Activated naive CD8-positive, alpha-beta T cell treated with anti-CD3 and anti-CD28 coated beads, Interleukin-2, amount 50 U/mL, for 16 hours (primary cell): ENCODE measurements around the gene ADGB.
"Not testable (repeated sequence)": the region's sequence is repeated elsewhere in the genome, so short reads cannot be mapped to it uniquely, and the experiment has no call there.

Experiments used
- DNase-seq: peaks from one replicate; pipeline ENCODE4 v3.0.0-alpha.2; 2020; ENCODE audit warnings: low read depth, low spot score

The ADGB gene

GRCh38 chr6:146598772-146599405, at the start of gene ADGB:
TSS of gene ADGB (plus strand) at chr6:146598972. CDS start at chr6:146599041, 69 bp downstream.
- no peak for DNase-seq

DNA sequence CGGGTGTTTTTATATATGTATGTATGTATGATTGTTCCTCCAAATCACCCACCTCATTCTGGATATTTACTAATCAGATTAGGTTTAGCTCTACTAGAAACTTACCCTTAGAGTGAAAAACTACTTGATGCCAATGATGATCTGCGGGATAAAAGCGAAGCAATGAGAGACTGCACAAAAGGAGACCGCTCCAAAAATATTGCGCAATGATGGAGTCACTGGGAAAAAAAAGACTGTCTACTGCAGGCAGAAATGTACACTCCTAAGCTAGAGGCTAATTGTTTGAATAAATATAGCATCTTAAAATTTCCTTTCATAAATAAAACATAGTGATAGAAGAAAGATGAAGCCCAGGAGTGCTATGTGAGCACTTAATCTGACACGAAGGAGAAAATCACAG, 47.9 kb upstream of the ADGB start:
- DNase-seq = no peak

DNA sequence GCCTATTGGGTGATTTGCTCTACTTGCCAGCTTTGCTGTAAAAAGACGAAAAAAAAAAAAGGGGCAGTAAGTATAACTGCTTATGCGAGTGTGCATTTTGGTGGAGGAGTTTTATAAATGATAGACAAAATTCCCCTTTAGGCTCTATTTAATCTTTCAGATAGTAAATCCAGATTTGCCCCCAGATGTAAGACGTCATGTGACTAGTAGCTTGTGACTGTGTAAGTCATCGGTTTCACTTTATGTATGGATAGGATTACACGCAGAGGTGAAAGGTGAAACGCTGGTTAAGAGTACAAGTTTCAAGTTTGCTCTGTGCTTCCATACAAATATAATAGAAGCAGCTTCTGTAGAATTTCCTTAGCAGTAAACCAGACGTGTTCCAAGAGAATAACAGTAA, 47.2 kb upstream of the ADGB start:
- DNase-seq = no peak

DNA sequence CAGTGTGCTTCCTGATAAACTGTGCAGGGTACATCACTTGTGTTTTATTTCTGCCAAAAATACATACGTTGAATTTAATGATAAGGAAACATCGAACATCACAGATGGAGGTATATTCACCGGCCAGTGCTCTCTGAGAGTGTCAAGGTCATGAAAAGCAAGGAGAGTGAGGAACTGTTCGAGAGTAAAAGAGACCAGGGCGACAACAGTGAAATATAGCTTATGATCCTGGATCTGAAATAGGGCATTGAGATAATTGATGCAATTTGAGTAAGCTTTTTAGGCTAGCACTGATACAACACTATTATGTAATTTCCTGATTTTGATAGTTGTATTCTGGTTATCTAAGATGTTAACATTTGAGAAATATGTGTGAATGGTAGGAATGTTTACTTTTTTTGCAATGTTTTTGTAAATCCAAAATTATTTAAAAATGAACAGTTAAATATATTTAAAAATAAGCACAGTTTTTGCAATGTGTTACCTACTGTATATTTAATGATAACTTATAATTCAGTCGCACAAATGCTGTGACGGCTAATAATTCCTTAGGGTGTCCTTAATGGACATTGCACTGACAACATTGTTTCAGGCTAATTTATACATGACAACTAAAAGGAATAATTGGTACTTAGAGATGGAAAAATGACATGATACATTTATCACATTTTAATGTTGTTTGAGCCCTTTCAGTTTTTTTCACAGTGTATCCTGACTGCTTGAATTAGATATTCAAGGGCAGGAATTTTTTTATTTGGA, 45.2 kb upstream of the ADGB start:
- no peak for DNase-seq

GRCh38 chr6:146560607-146561006, 38.2 kb upstream of the ADGB start:
- no peak for DNase-seq

GRCh38 chr6:146566661-146567060, 32.1 kb upstream of the ADGB start:
- not testable (repeated sequence) for DNase-seq

GRCh38 chr6:146568619-146569018, 30.2 kb upstream of the ADGB start:
- DNase-seq = not testable (repeated sequence)

DNA sequence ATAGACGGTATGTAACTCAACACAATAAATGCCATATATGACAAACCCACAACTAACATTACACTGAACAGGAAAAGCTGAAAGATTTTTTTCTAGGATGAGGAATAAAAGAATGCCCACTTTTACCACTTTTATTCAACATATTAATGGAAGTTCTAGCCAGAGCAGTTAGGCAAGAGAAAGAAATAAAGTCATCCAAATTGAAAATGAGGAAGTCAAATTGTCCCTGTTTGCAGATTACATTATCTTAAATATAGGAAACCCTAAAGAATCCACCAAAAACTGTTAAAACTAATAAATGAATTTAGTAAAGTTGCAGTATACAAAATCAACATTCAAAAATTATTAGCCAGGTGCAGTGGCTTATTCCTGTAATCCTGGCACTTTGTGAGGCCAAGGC, 24.6 kb upstream of the ADGB start:
- DNase-seq = no peak

DNA sequence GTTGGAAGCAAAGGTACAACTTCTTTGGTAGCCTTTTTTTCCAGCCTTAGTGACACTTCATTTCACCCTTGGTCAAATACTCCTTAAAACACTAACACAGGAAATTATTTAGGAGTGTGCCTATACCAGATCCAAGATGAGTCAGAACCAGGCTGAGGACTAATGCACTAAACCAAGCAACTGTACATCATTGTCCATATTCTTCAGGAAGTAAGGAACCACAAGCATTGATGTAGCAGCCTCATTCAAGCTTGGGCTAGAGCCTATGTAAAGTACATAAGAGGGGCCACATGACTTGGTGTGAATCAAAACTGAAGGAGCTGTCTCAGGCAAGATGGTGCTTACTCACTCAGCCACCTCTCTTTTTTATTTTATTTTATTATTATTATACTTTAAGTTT, 20.7 kb upstream of the ADGB start:
- no peak for DNase-seq

DNA sequence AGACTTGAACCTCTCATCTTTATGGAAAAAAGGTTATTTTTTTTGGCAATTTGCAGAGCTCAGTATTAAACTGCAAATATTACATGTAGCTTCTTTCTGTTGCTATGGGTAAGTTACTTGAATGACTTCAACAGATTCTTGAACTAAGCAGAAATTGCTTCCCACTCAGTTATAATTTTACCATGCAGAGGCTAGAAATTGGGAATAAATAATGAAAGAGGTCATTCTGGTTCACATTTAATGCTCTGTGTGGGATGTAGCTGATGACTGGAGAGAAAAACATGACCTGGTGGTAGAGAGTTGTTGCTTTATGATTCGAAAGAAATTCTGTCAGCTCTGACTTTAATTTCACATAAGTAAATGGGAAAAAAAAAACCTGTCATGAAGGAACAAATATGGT, 16.8 kb upstream of the ADGB start:
- DNase-seq = no peak

DNA sequence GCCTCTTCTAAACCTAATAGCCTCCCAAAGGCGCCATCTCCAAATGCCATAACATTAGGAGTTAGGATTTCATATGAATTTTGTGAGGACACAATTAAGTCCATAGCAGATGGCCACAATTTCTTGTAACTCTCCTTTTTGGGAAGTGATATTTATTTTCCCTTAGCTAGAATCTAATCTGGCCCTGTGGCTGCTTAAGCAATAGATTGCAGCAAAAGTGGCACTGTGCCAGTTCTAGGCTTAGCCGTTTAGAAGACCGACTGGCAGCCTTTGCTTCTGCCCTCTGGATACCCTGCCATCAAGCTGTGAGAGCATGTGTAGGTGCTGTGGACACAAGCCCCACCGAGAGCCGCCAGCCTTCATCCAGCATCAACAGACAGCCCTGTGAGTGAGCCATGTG, 15.9 kb upstream of the ADGB start:
- no peak for DNase-seq

GRCh38 chr6:146583966-146584365, 14.8 kb upstream of the ADGB start:
- no peak for DNase-seq

GRCh38 chr6:146587459-146587858, 11.3 kb upstream of the ADGB start:
- DNase-seq = no peak

DNA sequence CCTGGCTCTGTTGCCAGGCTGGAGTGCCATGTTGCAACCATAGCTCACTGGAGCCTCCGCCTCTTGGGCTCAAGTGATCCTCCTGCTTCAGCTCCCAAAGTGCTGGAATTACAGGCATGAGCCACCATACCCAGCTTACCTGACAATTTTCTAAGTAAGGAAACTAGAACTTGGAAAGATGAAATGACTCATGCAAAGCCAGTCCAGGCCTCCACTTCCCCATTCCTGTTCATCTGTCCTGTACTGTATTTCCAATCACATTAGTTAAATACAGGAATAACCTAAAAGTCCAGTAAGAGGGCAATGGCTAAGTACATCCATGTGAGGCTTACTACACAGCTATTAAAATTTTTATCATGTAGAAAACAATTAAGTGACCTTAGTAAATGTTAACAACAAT, 8.3 kb upstream of the ADGB start:
- DNase-seq = no peak

DNA sequence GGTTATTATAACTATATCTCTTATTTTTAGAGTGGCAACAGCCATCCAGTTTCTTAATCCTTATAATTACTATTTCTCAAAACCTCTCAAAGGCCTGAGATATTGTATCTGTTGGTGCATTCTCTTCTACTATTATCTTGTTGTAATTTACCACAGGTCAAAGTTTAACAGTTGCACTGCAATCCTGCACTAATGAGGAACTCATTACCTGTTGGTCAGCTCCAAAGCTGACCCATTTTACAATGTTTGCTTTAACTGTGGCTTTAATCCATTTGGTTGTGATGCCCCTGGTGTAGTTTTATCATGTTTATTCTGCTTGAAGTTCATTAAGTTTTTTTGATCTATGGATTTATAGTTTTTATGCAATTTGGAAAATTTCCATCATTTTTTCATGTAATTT, 6.3 kb upstream of the ADGB start:
- no peak for DNase-seq

DNA sequence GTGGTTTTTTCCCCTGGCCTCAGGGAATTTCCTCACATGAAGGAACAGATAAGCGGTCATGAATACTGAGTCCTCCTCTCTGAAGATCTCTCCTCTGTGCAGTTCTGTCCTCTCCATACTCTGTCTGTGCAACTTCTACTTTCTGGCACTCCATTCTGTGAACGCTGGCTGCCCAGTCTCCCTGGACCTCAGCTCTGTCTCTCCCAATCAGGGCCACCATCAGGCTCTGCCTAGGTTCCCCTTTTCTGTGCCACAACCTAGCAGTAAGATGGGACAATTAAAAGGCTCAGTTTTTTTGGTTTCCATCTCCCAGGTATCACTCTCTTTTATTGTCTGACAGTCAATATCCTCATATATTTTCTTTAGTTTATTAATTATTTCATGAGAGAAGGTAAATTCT, 4.8 kb upstream of the ADGB start:
- no peak for DNase-seq

DNA sequence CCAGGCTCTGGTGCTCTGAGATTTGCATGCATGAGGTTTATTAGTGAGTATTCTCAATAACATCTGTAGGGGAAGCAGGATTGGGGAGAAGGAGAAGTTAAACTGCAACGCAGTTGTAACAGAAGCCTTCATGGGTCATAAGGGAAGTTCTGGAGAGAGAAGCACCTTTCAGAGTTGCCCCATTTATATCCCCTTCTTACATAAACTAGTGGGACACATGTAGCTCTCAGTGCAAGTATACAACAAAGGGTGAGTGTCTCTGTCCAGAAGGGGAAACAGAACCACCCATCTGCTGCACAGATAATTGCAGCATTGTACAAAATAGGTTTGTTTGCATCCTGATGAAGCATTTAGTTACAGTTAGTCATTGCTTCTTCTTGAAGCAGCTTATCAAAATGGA, 4.3 kb upstream of the ADGB start:
- no peak for DNase-seq

DNA sequence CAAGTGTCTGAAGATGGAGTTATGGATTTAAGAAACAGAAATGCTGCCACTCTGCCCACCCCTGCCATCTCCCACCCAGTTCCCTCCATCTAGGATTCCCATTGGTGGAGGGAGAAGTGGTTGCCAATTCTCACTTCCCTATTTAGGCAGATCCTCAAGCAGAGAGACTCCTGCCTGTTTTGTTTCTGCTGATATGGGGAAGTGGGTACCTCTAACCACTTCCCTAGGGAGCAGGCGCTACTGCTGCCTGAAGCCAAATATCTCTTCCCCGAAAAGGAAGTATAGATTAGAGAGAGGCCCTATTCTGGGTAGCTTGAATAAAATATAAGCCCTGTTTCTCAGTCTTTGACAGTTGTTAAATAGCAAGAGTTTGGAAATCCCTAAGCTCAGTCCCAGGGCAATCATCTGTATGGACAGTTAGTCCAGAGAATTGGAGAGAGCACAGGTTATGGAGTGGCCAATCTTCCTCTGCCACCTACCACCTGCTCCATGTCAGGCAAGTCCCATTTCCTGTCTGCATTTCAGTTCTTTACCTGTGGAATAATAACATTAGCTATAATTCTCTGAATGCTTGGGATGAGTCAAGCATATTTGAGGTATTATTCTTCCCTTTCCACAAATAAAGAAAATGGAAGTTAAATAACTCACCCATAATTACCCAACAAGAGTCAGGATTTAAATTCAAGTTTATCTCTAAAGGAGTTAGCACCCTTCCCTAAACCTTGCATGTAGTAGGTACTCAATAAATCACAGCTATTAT, 2.6 kb upstream of the ADGB start:
- DNase-seq = no peak

- no peak for DNase-seq
Measured at GRCh38 chr6:146601352-146601751, 2.6 kb downstream of the ADGB start.

GRCh38 chr6:146602526-146602925, 3.8 kb downstream of the ADGB start:
- DNase-seq = no peak

DNA sequence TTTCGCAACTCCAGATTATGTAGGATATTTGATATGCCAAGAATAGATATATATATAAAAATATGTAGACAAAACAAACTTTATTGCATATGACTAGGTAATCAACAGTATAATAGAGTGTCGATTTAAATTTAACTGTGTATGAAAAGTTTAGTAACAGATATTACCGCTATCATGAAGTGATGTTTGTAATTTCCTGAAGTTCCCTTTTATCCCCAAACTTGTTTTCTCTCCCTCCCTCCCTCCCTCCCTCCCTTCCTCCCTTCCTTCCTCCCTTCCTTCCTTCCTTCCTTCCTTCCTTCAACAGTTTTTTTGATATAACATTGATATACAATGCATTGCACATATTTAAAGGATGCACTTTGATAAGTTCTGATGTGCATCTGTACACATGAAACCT, 15.2 kb downstream of the ADGB start:
- no peak for DNase-seq

DNA sequence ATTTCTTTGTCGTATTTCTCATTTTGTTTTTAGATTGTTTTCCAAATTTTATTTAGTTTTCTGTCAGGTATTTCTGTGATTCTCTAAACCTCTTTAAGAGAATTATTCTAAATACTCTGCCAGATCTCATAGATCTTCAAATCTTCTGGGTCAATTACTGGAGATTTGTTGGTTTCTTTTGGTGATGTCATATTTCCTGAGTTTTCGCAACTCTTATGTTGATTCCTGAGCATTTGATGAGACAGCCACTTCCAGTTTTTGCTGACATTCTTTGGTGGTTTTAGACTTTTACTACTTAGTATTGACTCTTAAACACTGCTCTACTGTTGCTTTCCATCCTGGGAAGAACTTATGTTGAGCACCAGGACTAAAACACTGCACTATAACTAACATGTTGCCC, 21.9 kb downstream of the ADGB start:
- no peak for DNase-seq

DNA sequence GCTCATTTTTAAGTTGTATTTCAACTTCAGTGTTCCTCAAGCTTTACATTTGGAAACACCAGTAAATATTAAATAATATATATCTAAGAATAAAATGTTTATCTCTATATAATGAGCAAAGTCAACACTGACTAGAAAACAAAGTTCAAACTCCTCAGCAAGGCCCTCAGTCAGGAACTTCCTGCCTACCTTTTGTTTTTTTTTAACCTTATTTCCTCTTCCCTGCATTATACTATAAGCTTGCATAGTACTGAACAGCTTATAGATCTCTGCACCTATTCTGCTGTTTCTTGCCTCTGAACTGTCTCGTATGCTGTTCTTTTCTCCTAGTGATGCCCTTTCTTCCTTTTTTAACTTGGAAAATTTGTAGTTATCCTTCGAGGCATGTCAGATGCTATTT, 29.6 kb downstream of the ADGB start:
- no peak for DNase-seq
